HCT116 (cell line): ENCODE data around the gene LTBP1. TPM values are rescaled to one million over a fixed set of nuclear protein-coding genes. Genes with fewer than 3 reads are reported as not detected.

Experiments
- ATAC-seq: fragments of 200-7000 bp; cut with Tn5 transposase; 2 replicates; pipeline ENCODE4 v1.9.1; 2020; ENCODE audit warnings: mild to moderate bottlenecking, moderate library complexity
- BruUV-seq: library from RNA; stranded (reverse); fragments of 400-500 nt; replicated peaks from 2 replicates; lab custom pipeline; 2021; lab: Mats Ljungman, UMichigan
- CTCF ChIA-PET: fragments of 300-600 bp; sonication (Branson Sonifier 250); formaldehyde crosslinking; loops from one replicate; lab custom pipeline; 2021; ENCODE audit warnings: antibody characterized with exemption; lab: Charles Lee
- POLR2A ChIA-PET: fragments of 300-600, 350-600 bp; sonication (Branson Sonifier 250); formaldehyde crosslinking; loops from one replicate; lab custom pipeline; 2021; ENCODE audit warnings: antibody characterized with exemption; lab: Charles Lee
- RAD21 ChIA-PET, 2 experiments: fragments of 300-600 bp; sonication (Branson Sonifier 250); formaldehyde crosslinking; loops; one replicate each; lab custom pipeline; 2023; ENCODE audit warnings: low total read pairs in 2 of 2; ENCODE audit not compliant: uncharacterized antibody in 2 of 2, unreplicated experiment in 2 of 2, low non-redundant PET in 1 of 2; lab: Charles Lee
- DNase-seq: peaks from one replicate; pipeline ENCODE4 v3.0.0-alpha.2; 2010; ENCODE audit warnings: low read depth, low spot score
- H2AFZ ChIP-seq: fragments of 200-600 bp; shearing (Covaris generic), sonication (generic); 2 replicates; pipeline ENCODE4 v1.6.1; 2017; ENCODE audit warnings: low read depth, mixed run types, mixed read lengths, antibody characterized with exemption, low read length; ENCODE audit not compliant: poor library complexity, severe bottlenecking
- H3K27ac ChIP-seq: 2 replicates; pipeline ENCODE4 v1.5.1; 2012; ENCODE audit warnings: low read depth, low read length
- H3K27me3 ChIP-seq: fragments of 200-600 bp; sonication (generic); 2 replicates; pipeline ENCODE4 v1.6.1; 2016; ENCODE audit warnings: mixed run types, low read length, mixed read lengths; ENCODE audit not compliant: insufficient read depth
- H3K36me3 ChIP-seq, 2 experiments: fragments of 200-500 bp in 1 of 2; fragments of 200-600 bp in 1 of 2; sonication (Bioruptor generic) in 1 of 2; sonication (generic) in 1 of 2; 2 replicates each; pipeline versions ENCODE4 v1.5.1 to v1.6.1; 2014 to 2016; ENCODE audit warnings: low read length in 2 of 2, inconsistent platforms in 1 of 2, mixed read lengths in 1 of 2, mixed run types in 1 of 2; ENCODE audit not compliant: insufficient read depth in 2 of 2, control insufficient read depth in 1 of 2
- H3K4me1 ChIP-seq, 2 experiments: fragments of 200-600 bp in 1 of 2; sonication (generic) in 1 of 2; 2 replicates each; pipeline versions ENCODE4 v1.5.1 to v1.6.1; 2012 to 2017; ENCODE audit warnings: low read length in 2 of 2, inconsistent platforms in 1 of 2, mild to moderate bottlenecking in 1 of 2, mixed read lengths in 1 of 2, mixed run types in 1 of 2, moderate library complexity in 1 of 2; ENCODE audit not compliant: insufficient read depth in 2 of 2, control insufficient read depth in 1 of 2
- H3K4me2 ChIP-seq: fragments of 200-600 bp; sonication (generic); 2 replicates; pipeline ENCODE4 v1.6.1; 2017; ENCODE audit warnings: mixed run types, low read length, mixed read lengths
- H3K4me3 ChIP-seq, 2 experiments: fragments of 200-600 bp in 1 of 2; sonication (generic) in 1 of 2; replicated peaks in 1 of 2; 2 replicates each; pipeline ENCODE4 v1.5.1; 2011 to 2016; ENCODE audit warnings: low read length in 2 of 2, control low read depth in 1 of 2, low read depth in 1 of 2, mild to moderate bottlenecking in 1 of 2, mixed read lengths in 1 of 2, mixed run types in 1 of 2
- H3K79me2 ChIP-seq: fragments of 200-600 bp; sonication (generic); 2 replicates; pipeline ENCODE4 v1.6.1; 2017; ENCODE audit warnings: mild to moderate bottlenecking, mixed run types, low read length, moderate library complexity, mixed read lengths; ENCODE audit not compliant: insufficient read depth
- H3K9ac ChIP-seq: fragments of 200-600 bp; sonication (generic); 2 replicates; pipeline ENCODE4 v1.6.1; 2016; ENCODE audit warnings: low read length, mixed read lengths
- H3K9me2 ChIP-seq: fragments of 200-600 bp; sonication (generic), shearing (Covaris generic); 2 replicates; pipeline ENCODE4 v1.6.1; 2017; ENCODE audit warnings: mixed run types, mild to moderate bottlenecking, moderate library complexity; ENCODE audit not compliant: insufficient read depth
- H3K9me3 ChIP-seq, 2 experiments: fragments of 200-500 bp in 1 of 2; fragments of 200-600 bp in 1 of 2; sonication (Bioruptor generic) in 1 of 2; sonication (generic) in 1 of 2; 2 replicates each; pipeline ENCODE4 v1.6.1; 2014 to 2017; ENCODE audit warnings: low read length in 2 of 2, mixed read lengths in 2 of 2, inconsistent platforms in 1 of 2, low read depth in 1 of 2, mild to moderate bottlenecking in 1 of 2, mixed run types in 1 of 2, moderate library complexity in 1 of 2; ENCODE audit not compliant: control insufficient read depth in 1 of 2, insufficient read depth in 1 of 2
- H4K20me1 ChIP-seq: fragments of 200-600 bp; sonication (generic), shearing (Covaris generic); 2 replicates; pipeline ENCODE4 v1.6.1; 2017; ENCODE audit warnings: mixed run types, mild to moderate bottlenecking, moderate library complexity; ENCODE audit not compliant: insufficient read depth
- CBX3 ChIP-seq: IDR thresholded peaks from 2 replicates; pipeline ENCODE4 v1.6.1; 2012; ENCODE audit warnings: low read depth
- EGR1 ChIP-seq: IDR thresholded peaks from 2 replicates; pipeline ENCODE4 v1.6.1; 2012; ENCODE audit warnings: low read depth
- ELF1 ChIP-seq: IDR thresholded peaks from 2 replicates; pipeline ENCODE4 v1.6.1; 2012; ENCODE audit warnings: low read depth, borderline replicate concordance
- EZH2 ChIP-seq: fragments of 200-600 bp; sonication (generic); IDR thresholded peaks from 2 replicates; pipeline ENCODE4 v1.6.1; 2017; ENCODE audit warnings: antibody characterized with exemption, mixed run types
- EZH2phosphoT487 ChIP-seq: fragments of 200-600 bp; IDR thresholded peaks from 2 replicates; pipeline ENCODE4 v1.6.1; 2018; ENCODE audit warnings: antibody characterized with exemption, borderline replicate concordance
- FOSL1 ChIP-seq: IDR thresholded peaks from 2 replicates; pipeline ENCODE4 v1.6.1; 2012; ENCODE audit warnings: low read depth
- POLR2A ChIP-seq: IDR thresholded peaks from 2 replicates; pipeline ENCODE4 v1.7.0; 2011; ENCODE audit warnings: borderline replicate concordance; ENCODE audit not compliant: insufficient read depth, insufficient read length; ENCODE audit errors: extremely low read depth
- POLR2AphosphoS5 ChIP-seq: IDR thresholded peaks from 2 replicates; pipeline ENCODE4 v1.6.1; 2011; ENCODE audit warnings: mild to moderate bottlenecking, low read depth, low read length, moderate library complexity
- RAD21 ChIP-seq: IDR thresholded peaks from 2 replicates; pipeline ENCODE4 v1.6.1; 2012; ENCODE audit warnings: low read depth, mild to moderate bottlenecking
- SRF ChIP-seq: IDR thresholded peaks from 2 replicates; pipeline ENCODE4 v1.6.1; 2012; ENCODE audit warnings: low read depth
- TCF7L2 ChIP-seq: IDR thresholded peaks from 2 replicates; pipeline ENCODE4 v1.7.0; 2011; ENCODE audit warnings: borderline replicate concordance, inconsistent platforms; ENCODE audit not compliant: insufficient read depth, insufficient read length; ENCODE audit errors: extremely low read depth
- YY1 ChIP-seq: IDR thresholded peaks from 2 replicates; pipeline ENCODE4 v1.6.1; 2011; ENCODE audit warnings: low read length, low read depth, moderate library complexity, mild to moderate bottlenecking; ENCODE audit not compliant: insufficient replicate concordance; ENCODE audit errors: extremely low read depth
- ZNF274 ChIP-seq: fragments of 200-500 bp; sonication (Bioruptor generic); IDR thresholded peaks from 2 replicates; pipeline ENCODE4 v1.6.1; 2014; ENCODE audit warnings: mild to moderate bottlenecking, low read depth, low read length, inconsistent platforms
- intact Hi-C: fragments of 100-400 bp; cut with micrococcal nuclease; formaldehyde crosslinking; loops from 2 replicates; pipeline ENCODE4 v1.10.0; 2022
- total RNA-seq: library from RNA; stranded (reverse); gene quantifications from one replicate; pipeline ENCODE4 v1.2.1, GENCODE V29; 2021; ENCODE audit not compliant: unreplicated experiment
- TF ChIP-seq, protein P1 (sequence below): IDR thresholded peaks from 2 replicates; pipeline ENCODE4 v1.6.1; 2012
- TF ChIP-seq, protein P2 (sequence below): IDR thresholded peaks from 2 replicates; pipeline ENCODE4 v1.6.1; 2012; ENCODE audit warnings: low read depth

The LTBP1 gene
- total RNA-seq, 1 experiment from 2014 or later = 5.1 TPM

DNA sequence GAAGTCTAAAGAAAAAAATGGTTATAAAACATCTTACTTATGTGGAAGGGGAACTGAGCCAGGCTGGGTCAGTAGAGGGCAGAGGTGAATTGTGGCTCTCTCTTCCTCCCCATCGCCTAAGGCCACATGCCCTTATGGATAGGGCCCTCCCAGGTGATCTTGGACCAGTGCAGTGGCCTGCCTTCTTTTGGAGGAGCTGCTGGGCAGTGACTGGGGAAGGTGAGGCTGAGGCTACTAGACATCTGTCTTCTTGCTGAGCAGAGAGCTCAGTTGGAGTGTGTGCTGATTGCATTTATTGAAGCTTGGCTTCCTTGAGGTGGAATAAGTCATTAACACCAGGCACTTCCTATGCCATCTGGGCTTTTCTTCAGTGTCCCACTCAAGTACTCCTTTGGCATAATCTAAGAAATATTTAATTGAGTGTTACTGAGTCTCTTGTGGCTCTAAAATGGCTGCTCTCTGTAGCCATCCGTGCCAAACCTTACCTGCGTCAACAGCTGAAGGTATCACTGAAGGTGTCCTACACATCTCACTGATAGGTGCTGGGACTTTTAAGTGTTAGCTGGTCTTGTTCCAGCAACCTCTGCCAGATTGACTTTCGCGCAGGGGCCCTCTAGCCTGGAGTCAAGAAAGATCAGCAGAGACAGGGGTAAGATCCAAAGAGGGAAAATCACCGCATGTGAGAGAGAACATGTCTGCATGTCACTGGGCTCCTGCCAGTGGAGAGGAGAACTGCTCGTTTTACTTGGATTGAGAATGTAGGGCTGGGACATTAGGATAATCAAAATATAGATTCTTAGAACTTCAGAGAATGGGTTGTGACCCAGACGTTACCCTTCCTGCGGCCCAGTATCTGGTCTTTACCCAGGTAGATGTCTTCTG, 256.1 kb downstream of the LTBP1 start (continued):
- TF ChIP-seq SRF = no peak
- no peak for TF ChIP-seq TCF7L2
- no peak for TF ChIP-seq POLR2A

DNA sequence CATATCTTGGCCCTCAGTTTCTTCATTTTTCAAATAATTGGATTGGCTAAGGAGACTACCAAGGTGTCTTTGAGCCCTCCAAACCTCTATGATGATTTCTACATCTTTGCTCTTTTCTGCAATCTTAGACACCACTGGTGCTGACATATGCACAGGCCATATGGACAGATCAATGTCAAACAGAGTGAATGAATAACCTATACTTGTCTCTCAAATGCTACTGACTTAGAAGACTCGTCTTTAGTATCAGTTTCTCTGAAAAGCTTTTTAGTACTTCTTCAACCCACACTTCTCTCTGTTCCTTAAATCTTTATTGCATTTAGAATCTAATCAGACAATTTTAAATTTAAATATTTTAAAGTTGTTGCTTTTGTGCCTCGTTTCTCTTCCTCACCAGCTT, 258.2 kb downstream of the LTBP1 start:
- H3K9me3 ChIP-seq = no peaks in the 10 kb centered on the region
- no peaks in the 10 kb centered on the region for H3K9me2 ChIP-seq
- no peaks in the 10 kb centered on the region for H3K4me1 ChIP-seq
- intact Hi-C loops = no loop called here
- no TSS peak for BruUV-seq
- ChIA-PET RAD21 (no interaction called here), POLR2A (no interaction called here), CTCF (no interaction called here)
- H2AFZ ChIP-seq = no peak overlapping the region
- no peaks in the 10 kb centered on the region for H4K20me1 ChIP-seq
- no peak for ATAC-seq
- H3K36me3 ChIP-seq = no peaks in the 10 kb centered on the region
- no peak overlapping the region for H3K27ac ChIP-seq
- no peak overlapping the region for H3K9ac ChIP-seq
- DNase-seq = no peak
- TF ChIP-seq EZH2 = no peak
- no peak for TF ChIP-seq FOSL1
- TF ChIP-seq POLR2AphosphoS5 = no peak
- no peak for TF ChIP-seq RAD21
- no peak for TF ChIP-seq EGR1
- TF ChIP-seq, protein P1, sequence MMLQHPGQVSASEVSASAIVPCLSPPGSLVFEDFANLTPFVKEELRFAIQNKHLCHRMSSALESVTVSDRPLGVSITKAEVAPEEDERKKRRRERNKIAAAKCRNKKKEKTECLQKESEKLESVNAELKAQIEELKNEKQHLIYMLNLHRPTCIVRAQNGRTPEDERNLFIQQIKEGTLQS = no peak
- TF ChIP-seq SRF = no peak
- no peak for TF ChIP-seq POLR2A
- TF ChIP-seq CBX3 = no peak
- no peak for TF ChIP-seq TCF7L2
- no peak for TF ChIP-seq ELF1
- TF ChIP-seq ZNF274 = no peak
- TF ChIP-seq, protein P2, sequence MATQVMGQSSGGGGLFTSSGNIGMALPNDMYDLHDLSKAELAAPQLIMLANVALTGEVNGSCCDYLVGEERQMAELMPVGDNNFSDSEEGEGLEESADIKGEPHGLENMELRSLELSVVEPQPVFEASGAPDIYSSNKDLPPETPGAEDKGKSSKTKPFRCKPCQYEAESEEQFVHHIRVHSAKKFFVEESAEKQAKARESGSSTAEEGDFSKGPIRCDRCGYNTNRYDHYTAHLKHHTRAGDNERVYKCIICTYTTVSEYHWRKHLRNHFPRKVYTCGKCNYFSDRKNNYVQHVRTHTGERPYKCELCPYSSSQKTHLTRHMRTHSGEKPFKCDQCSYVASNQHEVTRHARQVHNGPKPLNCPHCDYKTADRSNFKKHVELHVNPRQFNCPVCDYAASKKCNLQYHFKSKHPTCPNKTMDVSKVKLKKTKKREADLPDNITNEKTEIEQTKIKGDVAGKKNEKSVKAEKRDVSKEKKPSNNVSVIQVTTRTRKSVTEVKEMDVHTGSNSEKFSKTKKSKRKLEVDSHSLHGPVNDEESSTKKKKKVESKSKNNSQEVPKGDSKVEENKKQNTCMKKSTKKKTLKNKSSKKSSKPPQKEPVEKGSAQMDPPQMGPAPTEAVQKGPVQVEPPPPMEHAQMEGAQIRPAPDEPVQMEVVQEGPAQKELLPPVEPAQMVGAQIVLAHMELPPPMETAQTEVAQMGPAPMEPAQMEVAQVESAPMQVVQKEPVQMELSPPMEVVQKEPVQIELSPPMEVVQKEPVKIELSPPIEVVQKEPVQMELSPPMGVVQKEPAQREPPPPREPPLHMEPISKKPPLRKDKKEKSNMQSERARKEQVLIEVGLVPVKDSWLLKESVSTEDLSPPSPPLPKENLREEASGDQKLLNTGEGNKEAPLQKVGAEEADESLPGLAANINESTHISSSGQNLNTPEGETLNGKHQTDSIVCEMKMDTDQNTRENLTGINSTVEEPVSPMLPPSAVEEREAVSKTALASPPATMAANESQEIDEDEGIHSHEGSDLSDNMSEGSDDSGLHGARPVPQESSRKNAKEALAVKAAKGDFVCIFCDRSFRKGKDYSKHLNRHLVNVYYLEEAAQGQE = no peak
- TF ChIP-seq EZH2phosphoT487 = no peak
- no peak for TF ChIP-seq YY1
- H3K4me3 ChIP-seq = no peak overlapping the region
- no peak overlapping the region for H3K4me2 ChIP-seq
- H3K79me2 ChIP-seq = no peaks in the 10 kb centered on the region
- no peaks in the 10 kb centered on the region for H3K27me3 ChIP-seq
